A673 (cell line): ENCODE data around the gene TSEN15.

Source experiments
- CTCF ChIP-seq: fragments of 300-800, 200-600 bp; sonication (generic); conservative IDR thresholded peaks from 2 replicates; pipeline ENCODE4 v1.5.1; 2017; ENCODE audit warnings: low read depth, mild to moderate bottlenecking, antibody characterized with exemption, low read length, moderate library complexity, mixed read lengths
- EZH2 ChIP-seq: fragments of 200-600 bp; sonication (generic); IDR thresholded peaks from 2 replicates; pipeline ENCODE4 v1.6.1; 2017; ENCODE audit warnings: borderline replicate concordance, low read depth, mild to moderate bottlenecking, mixed read lengths, antibody characterized with exemption, low read length; ENCODE audit not compliant: poor library complexity, severe bottlenecking

- no peak for TF ChIP-seq CTCF
- TF ChIP-seq EZH2: no peak
Measured at GRCh38 chr1:184025242-184025675, 26.3 kb upstream of the TSEN15 start.
